ENCODE results near the gene C2CD4C.

- no peak for TF ChIP-seq EZH2 (IDR thresholded peaks at IDR 0.05; ENCODE audit: borderline replicate concordance, low read depth, low read length, poor library complexity, severe bottlenecking)
- no peak for TF ChIP-seq CTCF (conservative IDR thresholded peaks at IDR 0.05; ENCODE audit: low read depth, low read length)
Measured at GRCh38 chr19:407511-408440, 1.2 kb downstream of the C2CD4C start.

All from A673 (cell line).